ENCODE measurements around the gene DISC1.

Gene DISC1

GRCh38 chr1:231856894-231857293 is 230.3 kb downstream of the DISC1 start:
- no peak for DNase-seq (ENCODE audit: low spot score)

GRCh38 chr1:231857609-231858135 is 231.1 kb downstream of the DISC1 start:
- no peak for DNase-seq (ENCODE audit: low spot score)

- DNase-seq (ENCODE audit: low spot score) = no peak
Observed at GRCh38 chr1:231860221-231861088, 233.9 kb downstream of the DISC1 start.

GRCh38 chr1:231861541-231862481 is 235.2 kb downstream of the DISC1 start:
- DNase-seq (ENCODE audit: low spot score) = peak; percentile 2

- no peak for DNase-seq (ENCODE audit: low spot score)
Observed at GRCh38 chr1:231862611-231863010, 236.0 kb downstream of the DISC1 start.

GRCh38 chr1:231865331-231865730 is 238.7 kb downstream of the DISC1 start:
- no peak for DNase-seq (ENCODE audit: low spot score)

GRCh38 chr1:231866392-231867331 is 240.1 kb downstream of the DISC1 start:
- peak; percentile 56 for DNase-seq (ENCODE audit: low spot score)

- DNase-seq (ENCODE audit: low spot score) = no peak
Observed at GRCh38 chr1:231867607-231868006, 241.0 kb downstream of the DISC1 start.

GRCh38 chr1:231869364-231869763 is 242.8 kb downstream of the DISC1 start:
- DNase-seq (ENCODE audit: low spot score) = no peak

GRCh38 chr1:231871471-231871870 is 244.9 kb downstream of the DISC1 start:
- DNase-seq (ENCODE audit: low spot score) = no peak

- DNase-seq (ENCODE audit: low spot score) = no peak
Observed at GRCh38 chr1:231871878-231872277, 245.3 kb downstream of the DISC1 start.

- no peak for DNase-seq (ENCODE audit: low spot score)
Observed at GRCh38 chr1:231872461-231872910, 245.9 kb downstream of the DISC1 start.

GRCh38 chr1:231878737-231879136 is 252.1 kb downstream of the DISC1 start:
- DNase-seq (ENCODE audit: low spot score) = no peak

GRCh38 chr1:231879296-231879695 is 252.7 kb downstream of the DISC1 start:
- DNase-seq (ENCODE audit: low spot score) = no peak

- DNase-seq (ENCODE audit: low spot score) = no peak
Observed at GRCh38 chr1:231882333-231882732, 255.7 kb downstream of the DISC1 start.

GRCh38 chr1:231882790-231883189 is 256.2 kb downstream of the DISC1 start:
- no peak for DNase-seq (ENCODE audit: low spot score)

GRCh38 chr1:231883382-231883781 is 256.8 kb downstream of the DISC1 start:
- DNase-seq (ENCODE audit: low spot score) = no peak

- DNase-seq (ENCODE audit: low spot score) = no peak
Observed at GRCh38 chr1:231885209-231885854, 258.7 kb downstream of the DISC1 start.

GRCh38 chr1:231887166-231887565 is 260.6 kb downstream of the DISC1 start:
- no peak for DNase-seq (ENCODE audit: low spot score)

GRCh38 chr1:231887866-231888265 is 261.3 kb downstream of the DISC1 start:
- no peak for DNase-seq (ENCODE audit: low spot score)

- no peak for DNase-seq (ENCODE audit: low spot score)
Observed at GRCh38 chr1:231890791-231891190, 264.2 kb downstream of the DISC1 start.
